LoVo (cell line): Measurements from ENCODE around the gene CASKIN1.

ENCODE experiments used
- DNase-seq: peaks from one replicate; pipeline ENCODE4 v3.0.0-alpha.2; 2016; ENCODE audit warnings: low spot score

The CASKIN1 gene

DNA sequence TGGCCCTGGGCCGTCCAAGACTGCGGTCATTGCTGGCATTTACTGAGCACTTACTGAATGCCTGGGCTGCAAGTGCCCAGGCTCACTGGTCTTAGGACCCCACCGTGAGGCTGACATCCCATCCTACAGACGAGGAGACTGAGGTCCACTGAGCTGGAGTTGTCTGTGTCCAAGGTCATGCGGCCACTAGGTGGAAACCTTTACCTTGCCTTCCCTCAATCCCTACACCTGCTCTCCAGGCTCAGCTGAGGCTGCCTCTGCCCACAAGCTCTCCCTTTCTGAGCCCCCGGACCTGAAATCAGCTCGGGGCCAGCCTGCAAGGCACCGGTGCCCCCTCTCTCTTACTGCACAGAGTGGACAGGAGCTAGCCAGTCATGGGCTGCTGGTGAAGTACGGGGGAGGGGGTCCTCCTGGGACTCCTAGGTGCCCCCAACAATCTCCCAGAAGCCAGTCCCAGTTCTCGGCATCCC, 1.5 kb downstream of the CASKIN1 start:
- peak; percentile 62 for DNase-seq

DNA sequence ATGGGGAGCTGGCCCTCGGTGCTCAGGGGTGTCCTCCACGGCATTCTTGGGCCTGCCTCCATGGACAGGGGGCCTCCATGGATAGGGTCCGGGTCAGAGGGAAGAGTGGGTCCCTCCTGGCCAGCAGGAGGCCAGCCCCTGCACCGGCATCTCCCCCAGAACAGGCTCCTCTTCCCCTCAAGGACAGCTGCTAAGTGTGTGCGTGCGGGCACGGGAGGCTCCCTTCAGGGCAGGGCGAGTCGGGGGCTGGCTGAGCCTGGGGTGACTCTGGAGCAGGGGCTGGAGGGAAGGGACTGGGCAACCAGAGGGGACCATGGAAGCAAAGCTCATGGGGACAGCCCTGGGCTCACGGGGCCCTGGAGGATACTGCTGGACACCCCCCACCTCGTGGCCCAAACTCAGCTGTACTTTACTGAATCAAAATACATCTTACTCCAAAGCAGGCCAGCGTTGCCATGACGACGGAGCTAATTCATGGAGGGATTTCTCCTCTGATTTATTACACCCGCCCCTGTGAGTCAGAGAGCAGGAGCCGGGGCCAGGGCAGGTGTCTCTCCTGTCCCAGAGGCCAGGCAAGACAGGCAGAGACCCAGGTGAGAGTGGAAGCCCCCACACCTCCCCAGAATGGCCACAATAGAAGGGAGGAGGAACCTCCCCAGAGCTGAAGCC, 2.1 kb downstream of the CASKIN1 start:
- DNase-seq: no peak

DNA sequence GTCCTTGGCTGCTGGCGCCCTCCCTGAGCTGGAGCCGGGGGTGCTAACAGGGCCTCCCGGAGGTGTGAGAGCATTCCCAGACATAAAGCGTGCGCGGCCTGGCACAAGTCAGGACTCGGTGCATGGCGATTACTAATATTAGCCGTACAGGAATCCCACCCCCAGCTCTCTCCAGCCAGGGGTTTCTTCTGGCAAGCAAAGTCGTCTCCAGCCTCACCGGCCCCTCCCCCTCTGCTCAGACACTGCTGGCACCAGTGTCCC, 5.0 kb downstream of the CASKIN1 start:
- DNase-seq: no peak

DNA sequence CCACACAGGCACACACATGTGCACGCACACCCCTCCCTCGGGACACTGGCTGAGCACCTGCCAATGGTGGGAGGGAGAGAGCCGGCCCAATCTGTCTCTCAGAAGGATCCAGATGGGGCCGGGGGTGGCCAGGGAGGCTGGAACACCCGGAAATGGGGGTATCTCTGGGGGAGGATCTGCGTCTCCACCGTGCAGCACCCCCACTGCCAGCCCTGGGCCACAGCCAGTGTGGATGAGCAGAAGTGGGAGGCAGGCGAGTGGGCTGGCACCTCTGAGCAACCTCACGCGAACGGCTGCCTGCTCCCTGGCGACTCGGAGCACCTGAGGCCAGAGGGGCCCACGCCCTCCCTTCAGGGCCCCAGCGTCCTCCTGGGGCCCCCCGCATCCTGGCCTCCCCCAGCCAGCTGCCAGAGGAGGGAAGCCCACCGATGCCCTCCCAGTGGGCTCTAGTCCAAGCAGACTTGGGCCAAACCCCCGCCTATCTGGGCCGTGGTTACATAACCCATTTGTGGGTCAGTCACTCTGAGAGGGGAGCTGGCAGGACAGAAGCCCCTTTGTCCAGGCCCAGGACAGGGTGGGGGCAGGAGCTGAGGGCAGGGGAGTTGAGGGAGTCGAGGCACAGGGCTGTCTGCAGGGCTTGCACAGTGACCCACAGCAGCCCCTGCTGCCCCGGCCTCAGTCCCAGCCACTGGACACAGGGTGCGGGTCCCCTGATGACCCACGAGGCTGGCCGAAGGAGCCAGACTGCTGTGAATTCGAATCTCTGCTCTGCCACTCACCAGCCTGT, 5.6 kb downstream of the CASKIN1 start:
- no peak for DNase-seq

DNA sequence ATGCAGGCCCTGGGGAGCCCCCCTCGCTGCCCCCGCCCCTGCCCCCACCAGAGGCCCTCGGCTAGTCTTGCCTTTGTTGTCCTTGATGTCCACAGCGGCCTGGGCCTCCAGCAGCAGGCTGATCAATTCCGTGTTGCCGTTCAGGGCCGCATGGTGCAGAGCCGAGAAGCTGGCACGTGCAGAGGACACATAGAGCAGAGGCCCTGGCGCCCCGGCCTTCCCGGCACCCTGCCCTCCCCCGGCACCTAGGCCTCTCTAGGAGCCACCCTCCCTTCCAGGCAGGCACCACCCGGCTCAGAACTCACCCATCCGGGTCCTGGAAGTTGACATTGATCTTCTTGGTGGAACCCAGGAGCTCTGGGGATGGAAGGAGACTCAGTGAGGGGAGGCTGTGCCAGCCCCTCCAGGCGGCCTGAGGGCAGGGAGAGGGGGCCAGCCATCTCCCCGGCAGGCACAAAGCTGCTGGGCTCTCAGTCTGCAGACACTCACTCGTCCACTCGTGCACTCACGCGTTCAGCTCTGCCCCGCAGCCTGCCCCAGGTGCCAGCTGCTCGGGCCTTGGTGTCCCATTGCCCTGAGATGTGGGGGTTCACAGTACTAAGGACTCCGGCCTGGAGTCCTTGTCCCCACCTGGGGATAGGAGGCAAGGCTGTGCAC, 6.3 kb downstream of the CASKIN1 start:
- no peak for DNase-seq

DNA sequence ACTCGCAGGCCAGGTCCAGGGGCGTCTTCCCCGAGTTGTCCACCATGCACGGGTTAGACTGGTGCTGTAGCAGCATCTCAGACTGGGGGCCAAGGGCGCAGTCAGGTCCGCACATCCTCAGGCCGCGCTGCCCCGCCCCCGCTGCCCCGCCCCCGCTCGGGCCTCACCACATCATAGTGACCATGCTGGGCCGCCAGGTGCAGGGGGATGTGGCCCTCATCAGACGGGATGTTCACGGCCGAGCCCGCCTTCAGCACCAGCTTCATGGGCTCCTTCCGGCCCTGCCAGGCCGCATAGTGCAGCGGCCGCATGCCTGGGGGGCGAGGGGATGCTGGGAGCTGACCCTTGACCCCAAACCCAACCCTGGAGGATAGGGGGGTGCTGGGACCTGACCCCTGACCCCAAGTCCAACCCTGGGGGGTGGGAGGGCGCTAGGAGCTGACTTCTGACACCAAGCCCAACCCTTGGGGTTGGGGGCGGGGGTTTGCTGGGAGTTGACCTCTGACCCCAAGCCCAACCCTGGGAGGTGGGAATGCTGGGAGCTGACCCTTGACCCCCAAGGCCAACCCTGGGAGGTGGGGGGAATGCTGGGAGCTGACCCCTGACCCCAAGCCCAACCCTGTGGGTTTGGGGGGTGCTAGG, 7.0 kb downstream of the CASKIN1 start:
- no peak for DNase-seq

- DNase-seq: no peak
Observed at GRCh38 chr16:2188395-2188794, 8.0 kb downstream of the CASKIN1 start.

GRCh38 chr16:2187212-2187611, 9.2 kb downstream of the CASKIN1 start:
- no peak for DNase-seq

- no peak for DNase-seq
Observed at GRCh38 chr16:2186505-2186904, 9.9 kb downstream of the CASKIN1 start.

DNA sequence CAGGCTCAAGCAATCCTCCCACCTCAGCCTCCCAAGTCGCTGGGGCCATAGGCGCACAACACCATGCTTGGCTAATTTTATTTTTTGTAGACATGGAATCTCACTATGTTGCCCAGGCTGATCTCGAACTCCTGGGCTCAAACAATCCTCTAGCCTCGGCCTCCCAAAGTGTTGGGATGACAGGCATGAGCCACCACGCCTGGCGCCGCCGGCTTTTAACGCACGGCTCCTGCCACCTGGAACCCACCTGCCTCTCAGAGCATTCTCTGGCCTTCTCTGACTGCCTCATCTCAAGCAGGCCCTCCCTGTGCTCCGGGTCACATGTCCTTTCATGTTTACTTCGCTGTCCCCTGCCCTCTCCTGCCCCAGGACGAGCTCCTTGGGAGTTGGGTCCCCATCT, 10.3 kb downstream of the CASKIN1 start:
- no peak for DNase-seq

- no peak for DNase-seq
Observed at GRCh38 chr16:2184962-2185361, 11.4 kb downstream of the CASKIN1 start.

DNA sequence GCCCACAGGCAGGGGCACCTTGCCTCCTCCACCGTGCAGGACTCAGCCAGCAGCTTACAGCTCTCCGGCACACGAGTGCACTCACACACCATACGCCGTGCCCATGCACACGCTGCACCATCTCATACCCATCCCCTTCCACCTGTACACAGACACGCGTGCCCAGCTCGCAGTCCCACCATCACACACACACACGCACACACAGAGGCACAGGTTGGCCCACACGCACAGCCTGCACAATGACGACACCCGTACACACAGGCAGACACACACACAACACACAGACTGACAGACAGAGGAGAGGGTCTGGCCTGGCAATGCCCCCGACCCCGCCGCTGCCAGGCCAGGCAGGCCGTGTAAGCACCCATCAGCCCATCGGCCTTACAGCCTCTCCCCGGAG, 12.1 kb downstream of the CASKIN1 start:
- no peak for DNase-seq

DNA sequence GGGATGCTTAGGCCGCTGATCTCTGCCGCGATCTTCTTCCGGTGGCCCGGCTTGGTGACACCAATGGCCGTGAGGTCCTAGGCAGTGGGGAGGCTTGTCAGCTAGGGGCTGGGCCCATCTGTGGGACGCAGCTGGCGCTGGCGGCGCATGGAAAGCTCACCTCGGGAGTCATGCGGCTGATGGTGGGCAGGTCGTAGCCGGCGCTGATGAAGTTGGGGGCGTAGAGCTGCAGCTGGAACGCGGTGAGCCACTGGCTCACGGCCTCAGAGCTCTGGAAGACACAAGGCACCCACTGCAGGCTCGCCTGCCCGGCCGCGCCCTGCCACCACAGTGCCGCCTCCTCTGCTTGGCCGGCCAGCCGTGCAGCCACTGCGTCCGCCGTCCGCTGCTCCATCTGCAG, 12.7 kb downstream of the CASKIN1 start:
- DNase-seq: no peak

DNA sequence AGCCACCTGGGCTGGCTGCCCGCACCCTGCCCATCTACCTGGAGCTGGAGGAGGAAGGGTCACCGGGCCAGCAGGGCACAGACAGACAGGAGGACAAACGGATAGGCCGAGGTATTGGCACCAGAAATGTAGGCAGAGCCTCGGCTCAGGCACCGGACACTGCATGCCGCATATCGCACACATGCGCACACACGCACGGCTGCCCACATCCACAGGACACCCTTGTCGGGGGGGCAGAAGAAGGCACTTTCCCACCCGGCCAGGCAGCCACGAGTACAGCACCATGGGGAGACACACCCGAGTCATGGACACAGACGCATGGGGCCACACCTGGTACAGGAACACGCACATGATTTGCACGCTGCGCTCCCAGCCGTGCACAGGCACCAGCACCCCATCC, 14.5 kb downstream of the CASKIN1 start:
- no peak for DNase-seq

DNA sequence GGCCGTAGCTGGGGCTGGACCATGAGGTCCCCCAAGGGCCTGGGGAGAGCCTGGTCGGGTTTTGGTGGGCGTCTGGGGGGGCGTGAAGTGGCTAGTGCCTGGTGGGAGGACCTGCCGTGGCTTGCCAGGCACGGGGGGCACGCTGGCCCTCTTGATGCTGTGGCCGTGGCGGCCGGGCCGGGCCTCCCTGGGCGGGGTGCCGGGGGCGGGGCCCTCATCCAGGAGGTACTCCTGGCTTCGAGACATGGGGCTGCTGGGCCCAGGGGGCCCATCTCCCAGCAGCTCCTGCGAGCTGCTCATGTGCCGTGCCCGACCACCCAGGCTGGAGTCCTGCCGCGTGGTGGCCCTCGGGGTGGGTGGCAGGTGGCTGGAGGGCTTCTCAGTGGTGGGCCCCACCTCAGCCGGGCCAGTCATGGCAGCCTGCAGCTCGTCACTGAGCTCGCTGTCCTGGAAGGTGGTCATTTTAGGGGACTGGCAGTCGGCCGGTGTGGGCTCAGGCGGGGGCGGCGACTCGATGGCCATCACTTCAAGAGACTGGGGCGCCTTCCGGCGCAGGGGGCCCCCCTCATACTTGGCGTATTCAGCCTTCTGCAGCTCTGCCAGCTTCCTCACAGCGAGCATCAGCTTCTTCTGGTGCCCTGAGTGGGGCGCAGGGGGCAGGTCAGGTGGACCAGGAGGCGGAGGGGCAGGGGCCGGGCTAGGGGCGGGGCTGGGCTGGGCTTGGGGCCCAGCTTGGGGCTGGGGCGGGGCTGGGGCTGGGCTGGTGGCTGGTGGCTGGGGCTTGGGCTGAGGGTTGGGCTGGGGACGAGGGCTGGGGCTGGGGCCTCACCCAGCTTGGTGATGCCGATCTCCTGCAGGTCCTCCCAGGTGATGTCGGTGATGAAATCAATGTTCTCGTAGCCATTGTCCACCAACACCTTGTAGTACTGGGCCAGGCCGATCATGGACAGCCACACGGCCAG, 15.2 kb downstream of the CASKIN1 start:
- no peak for DNase-seq

DNA sequence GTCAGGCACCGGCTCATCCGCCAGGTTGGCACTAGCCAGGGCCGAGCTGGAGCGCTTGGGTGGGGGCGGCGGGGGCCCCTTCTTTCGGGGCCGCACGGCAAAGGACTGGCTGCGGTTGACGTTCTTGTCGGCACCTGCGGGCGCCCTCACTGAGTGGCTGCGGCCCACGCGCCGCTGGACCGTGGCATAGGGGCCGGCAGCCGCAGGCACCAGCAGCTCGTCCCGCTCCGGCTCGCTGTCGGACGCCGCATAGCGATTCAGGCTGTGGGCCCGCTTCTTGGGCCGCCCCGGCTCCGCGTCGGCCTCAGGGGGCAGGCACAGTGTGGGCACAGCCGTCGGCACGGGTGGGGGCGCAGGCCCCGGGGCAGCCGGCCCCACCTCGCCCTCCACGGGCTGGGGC, 15.9 kb downstream of the CASKIN1 start:
- DNase-seq: no peak

DNA sequence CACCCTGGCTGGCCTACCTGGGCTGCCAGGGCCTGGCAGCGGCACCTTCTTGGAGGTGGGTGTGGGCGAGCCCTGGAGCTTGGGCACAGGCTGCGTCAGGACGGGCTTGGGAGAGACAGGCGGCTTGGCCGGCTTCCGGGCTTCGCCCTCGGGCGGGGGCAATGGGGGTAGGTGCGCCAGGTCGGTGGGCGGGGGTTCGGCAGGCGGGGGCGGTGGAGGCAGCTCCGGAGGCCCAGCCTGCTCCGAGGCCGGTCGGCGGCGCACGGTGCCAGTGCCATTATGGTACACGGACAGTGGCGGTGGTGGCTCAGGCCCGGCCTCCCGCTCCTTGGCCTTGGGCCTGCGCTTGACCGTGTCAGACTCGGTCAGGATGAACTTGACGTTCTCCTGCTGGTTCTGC, 16.8 kb downstream of the CASKIN1 start:
- no peak for DNase-seq

DNA sequence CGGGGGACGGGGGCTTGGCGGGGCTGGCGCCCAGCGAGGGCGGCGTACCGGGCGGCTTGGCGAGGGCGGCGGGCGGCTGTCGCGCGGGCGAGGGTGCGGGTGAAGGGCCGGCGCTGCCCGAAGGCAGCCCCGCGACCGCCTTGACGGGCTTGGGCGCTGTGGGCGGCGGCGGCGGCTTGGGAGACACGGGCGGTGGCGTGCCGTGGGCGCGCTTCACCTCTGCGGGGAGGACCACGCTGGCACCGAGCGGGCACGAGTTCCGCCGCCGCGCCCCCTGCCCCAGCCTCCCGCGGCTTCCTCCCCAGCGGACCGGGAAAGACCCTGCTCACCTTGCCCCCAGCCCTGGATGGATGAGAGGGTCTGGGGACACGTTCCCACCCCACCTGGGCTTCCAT, 17.3 kb downstream of the CASKIN1 start:
- DNase-seq: no peak

- no peak for DNase-seq
Observed at GRCh38 chr16:2178321-2179106, 17.9 kb downstream of the CASKIN1 start.

DNA sequence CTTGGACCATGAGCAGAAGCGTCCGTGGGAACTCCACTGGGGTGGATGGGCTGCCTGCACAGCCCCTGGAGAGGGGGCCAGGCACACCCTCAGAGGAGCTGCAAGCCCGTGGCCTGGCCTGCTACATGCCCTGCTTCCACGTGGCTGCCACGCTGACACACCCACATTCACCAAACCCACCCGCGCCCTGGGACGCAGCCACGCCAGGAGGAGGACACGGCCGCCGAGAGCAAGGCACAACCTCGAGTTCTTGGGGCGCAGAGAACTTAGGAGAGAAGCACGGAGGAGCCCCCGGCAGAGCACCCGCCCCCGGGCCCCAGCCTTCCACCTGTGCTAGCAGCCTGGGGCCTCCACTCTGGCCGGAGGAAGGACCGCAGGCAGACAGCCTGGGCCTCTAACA, 18.8 kb downstream of the CASKIN1 start:
- no peak for DNase-seq

DNA sequence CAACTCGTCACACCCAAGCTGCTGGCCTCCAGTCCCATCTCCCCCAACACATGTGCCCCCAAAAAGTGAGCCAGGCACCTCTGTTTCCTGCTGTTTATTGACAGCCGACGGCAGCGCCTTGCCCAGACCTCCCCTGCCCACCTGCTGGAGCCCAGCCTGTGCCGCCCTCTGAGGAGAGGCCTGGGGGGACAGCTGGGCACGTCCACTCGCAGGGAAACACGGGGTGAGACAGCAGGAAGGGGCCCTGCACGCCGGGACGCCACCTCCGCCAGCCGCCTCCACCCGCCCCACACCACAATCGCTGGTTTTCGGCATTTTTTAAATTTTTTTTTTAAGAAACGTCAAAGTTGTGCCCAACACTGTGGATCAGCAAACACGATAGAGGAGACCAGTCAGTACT, 19.3 kb downstream of the CASKIN1 start:
- no peak for DNase-seq
